ENCODE data around the gene OPRM1. TPM values are rescaled to one million over a fixed set of nuclear protein-coding genes. Genes with fewer than 3 reads are reported as not detected.

Gene OPRM1
- polyA plus RNA-seq, 5 donors: 0.09 to 0.16 TPM; not detected in 3

GRCh38 chr6:154080461-154081189 is 41.6 kb downstream of the OPRM1 start:
- DNase-seq: no peak

GRCh38 chr6:154086510-154086909 is 47.5 kb downstream of the OPRM1 start:
- no peak for DNase-seq

- no peak for DNase-seq
These were observed 53.4 kb downstream of the OPRM1 start for GRCh38 chr6:154092326-154092962.

- no peak for DNase-seq
These were observed 54.4 kb downstream of the OPRM1 start for GRCh38 chr6:154093231-154094044.

- DNase-seq: no peak
These were observed 56.5 kb downstream of the OPRM1 start for GRCh38 chr6:154095571-154095970.

GRCh38 chr6:154096316-154096715 is 57.3 kb downstream of the OPRM1 start:
- no peak for DNase-seq

GRCh38 chr6:154096834-154097233 is 57.8 kb downstream of the OPRM1 start:
- no peak for DNase-seq

GRCh38 chr6:154099211-154099610 is 60.2 kb downstream of the OPRM1 start:
- no peak for DNase-seq

GRCh38 chr6:154106251-154106650 is 67.2 kb downstream of the OPRM1 start:
- DNase-seq: no peak

- no peak for DNase-seq
These were observed 72.0 kb downstream of the OPRM1 start for GRCh38 chr6:154111025-154111424.

GRCh38 chr6:154112181-154112809 is 73.3 kb downstream of the OPRM1 start:
- DNase-seq: no peak

GRCh38 chr6:154113392-154113791 is 74.4 kb downstream of the OPRM1 start:
- DNase-seq: no peak

- DNase-seq: no peak
These were observed 78.4 kb downstream of the OPRM1 start for GRCh38 chr6:154117485-154117884.

GRCh38 chr6:154122195-154122925 is 83.3 kb downstream of the OPRM1 start:
- no peak for DNase-seq

GRCh38 chr6:154123155-154123956 is 84.3 kb downstream of the OPRM1 start:
- DNase-seq: no peak

- DNase-seq: no peak
These were observed 86.4 kb downstream of the OPRM1 start for GRCh38 chr6:154125421-154125820.

GRCh38 chr6:154127657-154128056 is 88.6 kb downstream of the OPRM1 start:
- no peak for DNase-seq

GRCh38 chr6:154134471-154135147 is 95.6 kb downstream of the OPRM1 start:
- DNase-seq: no peak

GRCh38 chr6:154138793-154139192 is 99.8 kb downstream of the OPRM1 start:
- no peak for DNase-seq

- no peak for DNase-seq
These were observed 100.9 kb downstream of the OPRM1 start for GRCh38 chr6:154139892-154140291.
